Transverse colon (tissue), 4 donors: ENCODE results near the gene POLR2J. TPM values are rescaled to one million over a fixed set of nuclear protein-coding genes. Genes with fewer than 3 reads are reported as not detected.

ENCODE experiments used
- DNase-seq: peaks from one replicate; pipeline ENCODE4 v3.0.0-alpha.2; 2019
- H3K27ac ChIP-seq, 4 donors: fragments of 200-600 bp; sonication (generic); 2 replicates each; pipeline ENCODE4 v1.5.1; 2016 to 2018; ENCODE audit warnings: inconsistent platforms in 4 of 4
- H3K27me3 ChIP-seq: fragments of 200-600 bp; sonication (generic); 2 replicates; pipeline ENCODE4 v1.5.1; 2017; ENCODE audit warnings: inconsistent platforms
- H3K36me3 ChIP-seq, 4 donors: fragments of 200-600 bp; sonication (generic); 2 replicates each; pipeline ENCODE4 v1.5.1; 2017 to 2019; ENCODE audit warnings: inconsistent platforms in 4 of 4
- H3K4me1 ChIP-seq, 4 donors: fragments of 200-600 bp; sonication (generic); 2 replicates each; pipeline ENCODE4 v1.5.1; 2017 to 2020; ENCODE audit warnings: inconsistent platforms in 4 of 4
- H3K4me3 ChIP-seq, 4 donors: fragments of 200-600 bp; sonication (generic); 1 replicate in 1 of 4; 2 replicates in 3 of 4; pipeline versions ENCODE4 v1.5.1 to v1.6.1; 2017 to 2019; ENCODE audit warnings: inconsistent platforms in 4 of 4
- H3K9me3 ChIP-seq, 2 donors: fragments of 200-600 bp; sonication (generic); 2 replicates each; pipeline ENCODE4 v1.5.1; 2017 to 2019; ENCODE audit warnings: inconsistent platforms in 2 of 2
- EP300 ChIP-seq: sonication (generic); formaldehyde crosslinking; IDR thresholded peaks from one replicate; pipeline ENCODE4 v1.6.1; 2017; ENCODE audit warnings: antibody characterized with exemption, low read depth
- POLR2A ChIP-seq: fragments of 450-650 bp; IDR thresholded peaks from one replicate; pipeline ENCODE4 v1.6.1; 2016; ENCODE audit warnings: antibody characterized with exemption, mild to moderate bottlenecking, moderate library complexity
- POLR2AphosphoS5 ChIP-seq, 3 donors: sonication (generic); formaldehyde crosslinking; IDR thresholded peaks; one replicate each; pipeline ENCODE4 v1.6.1; 2016; ENCODE audit warnings: antibody characterized with exemption in 3 of 3
- WGBS, 2 donors: methylation state at CpG; one replicate each; pipeline ENCODE4 v1.1.5; 2018; ENCODE audit warnings: low coverage in 1 of 2; 5-methylcytosine and 5-hydroxymethylcytosine counted together
- in situ Hi-C, 4 donors: fragments of 200-750 bp; cut with MboI; loops; one replicate each; pipeline versions ENCODE4 v1.15.0 to v1.15.1; 2017; ENCODE audit warnings: low sequenced_read_pairs in 3 of 4, low pct_ligation_motif_present in 1 of 4, low pct_unique_long_range_greater_than_20kb in 1 of 4
- intact Hi-C: fragments of 100-400 bp; cut with DNase I; formaldehyde crosslinking; loops from one replicate; pipeline ENCODE4 v1.15.1; 2023; ENCODE audit warnings: low total_unique reads
- total RNA-seq, 4 donors: library from RNA; depleted of rRNA; stranded (reverse); fragments of >200 nt; gene quantifications; one replicate each; pipeline ENCODE4 v1.1.0, GENCODE V29; 2016
- TF ChIP-seq, protein P1 (sequence below), 5 experiments: fragments of 200-600 bp in 3 of 5; fragments of 450-650 bp in 2 of 5; sonication (generic) in 3 of 5; IDR thresholded peaks; 1 replicate in 2 of 5; 2 replicates in 3 of 5; pipeline ENCODE4 v1.5.1; 2016 to 2017; ENCODE audit warnings: antibody characterized with exemption in 5 of 5, inconsistent platforms in 3 of 5, mild to moderate bottlenecking in 2 of 5, moderate library complexity in 1 of 5

The POLR2J gene
- total RNA-seq, 4 donors from 2014 or later = 5.4 to 30.3 (median 15.0) TPM

DNA sequence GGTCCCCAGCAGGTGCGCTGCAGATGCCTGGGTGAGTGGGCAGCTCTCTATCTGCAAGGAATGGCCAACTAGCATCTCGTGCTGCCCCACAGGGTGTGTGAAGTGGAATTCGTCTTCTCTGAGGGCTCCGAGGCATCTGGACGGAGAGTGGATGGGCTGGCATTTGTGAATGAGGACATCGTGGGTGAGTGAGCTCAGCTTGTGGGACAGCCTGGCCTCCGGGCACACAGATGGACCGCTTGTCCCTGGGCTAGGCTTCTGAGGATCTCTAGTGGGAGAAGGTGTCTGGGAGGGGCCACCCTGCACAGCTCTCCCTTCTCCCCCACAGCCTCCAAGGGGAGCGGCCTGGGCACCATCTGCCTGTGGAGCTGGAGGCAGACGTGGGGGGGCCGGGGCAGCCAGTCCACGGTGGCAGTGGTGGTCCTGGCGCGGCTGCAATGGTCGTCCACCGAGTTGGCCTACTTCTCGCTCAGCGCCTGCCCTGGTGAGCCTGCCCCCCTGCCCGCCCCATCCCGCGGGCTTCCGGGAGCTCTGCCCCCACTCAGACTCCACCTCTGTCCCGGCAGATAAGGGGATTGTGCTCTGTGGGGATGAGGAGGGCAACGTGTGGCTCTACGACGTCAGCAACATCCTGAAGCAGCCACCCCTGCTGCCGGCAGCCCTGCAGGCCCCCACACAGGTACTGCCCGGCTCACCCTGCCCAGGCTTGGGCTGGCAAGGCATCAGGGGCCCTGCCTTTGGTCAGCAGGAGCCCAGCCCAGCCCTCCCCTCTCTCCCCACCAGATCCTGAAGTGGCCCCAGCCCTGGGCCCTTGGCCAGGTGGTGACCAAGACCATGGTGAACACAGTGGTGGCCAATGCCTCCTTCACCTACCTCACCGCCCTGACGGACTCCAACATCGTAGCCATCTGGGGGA is 6.3 kb downstream of the POLR2J start:
- H3K36me3 ChIP-seq = peaks cover 0 to 7% (median 0%) of the 10 kb centered on the region in 4 donors
- H3K9me3 ChIP-seq = no peaks in the 10 kb centered on the region
- DNase-seq = no peak
- TF ChIP-seq EP300 (no peak), POLR2AphosphoS5 (IDR thresholded peaks at IDR 0.05) (no peak), POLR2A (no peak)
- TF ChIP-seq, protein P1, sequence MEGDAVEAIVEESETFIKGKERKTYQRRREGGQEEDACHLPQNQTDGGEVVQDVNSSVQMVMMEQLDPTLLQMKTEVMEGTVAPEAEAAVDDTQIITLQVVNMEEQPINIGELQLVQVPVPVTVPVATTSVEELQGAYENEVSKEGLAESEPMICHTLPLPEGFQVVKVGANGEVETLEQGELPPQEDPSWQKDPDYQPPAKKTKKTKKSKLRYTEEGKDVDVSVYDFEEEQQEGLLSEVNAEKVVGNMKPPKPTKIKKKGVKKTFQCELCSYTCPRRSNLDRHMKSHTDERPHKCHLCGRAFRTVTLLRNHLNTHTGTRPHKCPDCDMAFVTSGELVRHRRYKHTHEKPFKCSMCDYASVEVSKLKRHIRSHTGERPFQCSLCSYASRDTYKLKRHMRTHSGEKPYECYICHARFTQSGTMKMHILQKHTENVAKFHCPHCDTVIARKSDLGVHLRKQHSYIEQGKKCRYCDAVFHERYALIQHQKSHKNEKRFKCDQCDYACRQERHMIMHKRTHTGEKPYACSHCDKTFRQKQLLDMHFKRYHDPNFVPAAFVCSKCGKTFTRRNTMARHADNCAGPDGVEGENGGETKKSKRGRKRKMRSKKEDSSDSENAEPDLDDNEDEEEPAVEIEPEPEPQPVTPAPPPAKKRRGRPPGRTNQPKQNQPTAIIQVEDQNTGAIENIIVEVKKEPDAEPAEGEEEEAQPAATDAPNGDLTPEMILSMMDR (IDR thresholded peaks at IDR 0.05) = no peak
- no peak overlapping the region for H3K4me3 ChIP-seq
- H3K4me1 ChIP-seq = peaks cover 0 to 14% (median 10%) of the 10 kb centered on the region in 4 donors
- H3K27me3 ChIP-seq = no peaks in the 10 kb centered on the region
- 86% methylated on average over 31 of the region's 31 CpGs; no CpG with 5 or more reads in 1 of the 2 donors for WGBS, 2 donors
- intact Hi-C loops = no loop called here
- in situ Hi-C loops = no loop called here
- no peak overlapping the region for H3K27ac ChIP-seq

DNA sequence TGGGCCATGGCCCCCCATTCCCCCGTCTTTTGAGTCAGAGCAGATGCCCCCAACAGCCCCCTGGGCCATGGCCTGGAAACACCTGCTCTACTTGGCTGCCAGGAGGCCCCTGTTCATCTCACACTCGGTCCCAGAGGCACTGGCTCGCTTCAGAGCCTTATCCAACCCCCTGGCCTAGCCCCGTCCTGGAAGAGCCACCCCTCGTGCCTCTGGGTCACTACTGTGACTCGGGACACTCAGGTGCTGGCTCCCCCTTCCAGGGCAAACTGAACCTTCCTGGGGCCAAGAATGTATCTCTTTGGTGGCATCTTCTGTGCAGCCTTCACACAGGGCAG is 7.0 kb downstream of the POLR2J start:
- 88% methylated on average over 6 of the region's 6 CpGs; no CpG with 5 or more reads in 1 of the 2 donors for WGBS, 2 donors
- intact Hi-C loops = no loop called here

DNA sequence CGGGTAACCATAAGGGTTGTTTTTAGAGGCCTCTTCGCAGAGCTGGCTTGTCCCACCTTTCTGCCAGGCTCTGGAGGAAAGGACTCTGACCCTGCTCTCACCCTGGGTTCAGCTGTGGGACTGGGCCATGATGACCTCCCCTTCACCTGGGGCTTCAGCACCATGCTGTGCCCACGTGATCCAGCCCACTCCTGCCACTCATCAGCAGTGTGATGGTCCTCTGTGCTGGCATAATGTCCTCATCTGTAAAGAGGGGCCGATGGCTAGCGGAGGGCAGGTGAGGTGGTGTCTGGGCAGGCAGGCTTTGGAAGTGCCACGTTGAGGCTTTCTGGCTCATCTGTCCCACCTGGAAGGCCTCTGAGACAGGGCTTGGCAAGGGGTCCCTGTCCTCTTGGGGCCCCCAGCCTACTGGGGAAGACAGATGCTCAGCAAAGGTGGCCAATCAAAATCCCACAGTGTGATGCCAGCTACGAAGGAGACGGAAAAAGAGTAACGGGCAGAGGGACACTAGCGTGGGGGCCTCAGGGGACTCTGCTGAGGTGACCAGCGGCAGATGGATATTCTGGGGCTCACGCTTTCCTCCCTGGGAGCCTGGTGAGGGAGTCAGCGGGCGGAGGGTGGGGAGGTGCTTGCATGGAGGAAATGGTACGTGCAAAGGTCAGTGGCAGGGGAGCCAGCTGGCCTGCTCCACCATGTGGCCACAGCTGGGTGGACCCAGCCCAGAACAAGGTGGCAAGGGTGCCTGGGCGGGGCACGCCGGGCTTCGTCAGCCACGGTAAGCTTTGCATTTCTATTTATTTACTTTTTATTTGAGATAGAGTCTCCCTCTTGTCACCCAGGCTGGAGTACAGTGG is 8.5 kb downstream of the POLR2J start:
- Histone ChIP-seq H3K27ac (peak overlapping the region; percentile 24 to 65 (median 34)), H3K27me3 (no peaks in the 10 kb centered on the region), H3K4me3 (no peak overlapping the region), H3K4me1 (peaks cover 6 to 28% (median 18%) of the 10 kb centered on the region in 4 donors), H3K9me3 (no peaks in the 10 kb centered on the region), H3K36me3 (peaks cover 0 to 7% (median 0%) of the 10 kb centered on the region in 4 donors)
- peak; percentile 88 for DNase-seq
- no peak for TF ChIP-seq EP300
- TF ChIP-seq, protein P1 (IDR thresholded peaks at IDR 0.05) = peak in 1 of 5 experiments; percentile 24
- peak; percentile 58 to 73 (median 63) for TF ChIP-seq POLR2AphosphoS5 (IDR thresholded peaks at IDR 0.05)
- TF ChIP-seq POLR2A = peak; percentile 11
- intact Hi-C loops = no loop called here
- in situ Hi-C loops = loop anchor here in 1 of 4 donors (10.0 kb wide), 1 partner anchor 65 kb away; no protein-coding TSS in a partner anchor
- 59 to 60% methylated on average over 1 to 20 of the region's 20 CpGs for WGBS, 2 donors

More for the DNA sequence above, 7.0 kb downstream of the POLR2J start:
- no peak for DNase-seq
- H3K4me1 ChIP-seq = peaks cover 0 to 16% (median 10%) of the 10 kb centered on the region in 4 donors
- H3K4me3 ChIP-seq = no peak overlapping the region
- in situ Hi-C loops = no loop called here
- no peak overlapping the region for H3K27ac ChIP-seq
- peaks cover 0 to 7% (median 0%) of the 10 kb centered on the region in 4 donors for H3K36me3 ChIP-seq
- H3K9me3 ChIP-seq = no peaks in the 10 kb centered on the region
- H3K27me3 ChIP-seq = no peaks in the 10 kb centered on the region
- TF ChIP-seq, protein P1 (IDR thresholded peaks at IDR 0.05) = no peak
- TF ChIP-seq POLR2A (no peak), POLR2AphosphoS5 (IDR thresholded peaks at IDR 0.05) (no peak), EP300 (no peak)
